ENCODE measurements around the gene FLT3. TPM values are rescaled to one million over a fixed set of nuclear protein-coding genes. Genes with fewer than 3 reads are reported as not detected.

Gene FLT3
- total and polyA plus RNA-seq, 2 of the 13 experiments (the other 11 are each of a cell fraction or from before 2014, with no cell fraction given): not detected

GRCh38 chr13:27960362-27961226, 139.8 kb downstream of the FLT3 start (continued):
- TF ChIP-seq ZNF407 (CRISPR knock-in tag; IDR thresholded peaks at IDR 0.05; ENCODE audit: not compliant biosample characterization) (no peak), ZNF546 (CRISPR knock-in tag; conservative IDR thresholded peaks at IDR 0.05) (no peak; the same call in 1 of the 2 replicates), HOXD1 (CRISPR knock-in tag; IDR thresholded peaks at IDR 0.05) (no peak), ZNF431 (CRISPR knock-in tag; IDR thresholded peaks at IDR 0.05; ENCODE audit: borderline replicate concordance, low read depth) (peak; percentile 27; the same call in 1 of the 2 replicates), YEATS4 (CRISPR knock-in tag; IDR thresholded peaks at IDR 0.05; ENCODE audit: borderline replicate concordance) (peak; percentile 20; the same call in 1 of the 2 replicates), ZNF20 (CRISPR knock-in tag; IDR thresholded peaks at IDR 0.05) (peak; percentile 68; the same call in 1 of the 2 replicates), MEIS1 (CRISPR knock-in tag; IDR thresholded peaks at IDR 0.05; ENCODE audit: borderline replicate concordance) (peak; percentile 72), KDM6A (CRISPR knock-in tag; IDR thresholded peaks at IDR 0.05; ENCODE audit: low read depth) (peak; percentile 86), NCOR1 (IDR thresholded peaks at IDR 0.05; ENCODE audit: borderline replicate concordance, low read length) (no peak; the same call in 1 of the 2 replicates), ZXDC (CRISPR knock-in tag; IDR thresholded peaks at IDR 0.05) (no peak)
